WI38 (cell line): ENCODE measurements around the gene NKTR.
"Not testable (repeated sequence)": the region's sequence is repeated elsewhere in the genome, so short reads cannot be mapped to it uniquely, and the experiment has no call there.

Experiments used
- H3K4me3 ChIP-seq: 2 replicates; pipeline ENCODE4 v1.5.1; 2011; ENCODE audit warnings: low read depth, mild to moderate bottlenecking, control low read depth, low read length
- CTCF ChIP-seq: IDR thresholded peaks from 2 replicates; pipeline ENCODE4 v1.5.1; 2012; ENCODE audit warnings: low read depth, mild to moderate bottlenecking, control low read depth, low read length

Gene NKTR

GRCh38 chr3:42600111-42600957 lies at the start of gene NKTR:
TSS of gene NKTR (plus strand) at chr3:42600686. CDS start at chr3:42601007, 321 bp downstream.
- H3K4me3 ChIP-seq: peak within 1 kb of the TSS; percentile 87
- no peak for TF ChIP-seq CTCF

- no peak for TF ChIP-seq CTCF
- no peak overlapping the region for H3K4me3 ChIP-seq
These were observed 47.7 kb upstream of the NKTR start for GRCh38 chr3:42552830-42553229.

- TF ChIP-seq CTCF: no peak
- no peak overlapping the region for H3K4me3 ChIP-seq
These were observed 44.3 kb upstream of the NKTR start for GRCh38 chr3:42556089-42556632.

- H3K4me3 ChIP-seq: not testable (repeated sequence)
These were observed 43.7 kb upstream of the NKTR start for GRCh38 chr3:42556817-42557216.

- TF ChIP-seq CTCF: no peak
- H3K4me3 ChIP-seq: no peak overlapping the region
These were observed 42.6 kb upstream of the NKTR start for GRCh38 chr3:42557854-42558253.

- H3K4me3 ChIP-seq: no peak overlapping the region
- TF ChIP-seq CTCF: no peak
These were observed 38.2 kb upstream of the NKTR start for GRCh38 chr3:42562047-42562907.

- TF ChIP-seq CTCF: no peak
- no peak overlapping the region for H3K4me3 ChIP-seq
These were observed 30.8 kb upstream of the NKTR start for GRCh38 chr3:42569593-42570142.
